Measurements from ENCODE around the gene LRRC52. TPM values are rescaled to one million over a fixed set of nuclear protein-coding genes. Genes with fewer than 3 reads are reported as not detected.

LRRC52 gene
- total and polyA plus RNA-seq, 9 of the 15 experiments (the other 6 are each of a cell fraction or from before 2014, with no cell fraction given) = not detected

- peaks cover 5 to 6% of the 10 kb centered on the region in 2 experiments; a peak in 4 of 5 replicates for H3K27me3 ChIP-seq (ENCODE audit: control insufficient read depth in 2 of 2, insufficient read depth in 2 of 2, low read length in 2 of 2)
- ATAC-seq (no peak), DNase-seq (ENCODE audit: extremely low read depth in 1 of 4, low spot score in 3 of 4) (no peak), FAIRE-seq (no peak)
- in situ Hi-C loops (cut with MboI) (no loop called here), intact Hi-C loops (cut with micrococcal nuclease) (no loop called here)
- H3K9ac ChIP-seq (ENCODE audit: insufficient read depth in 1 of 2, low read depth in 2 of 2, low read length in 2 of 2) = no peak overlapping the region
- H3K9me1 ChIP-seq (ENCODE audit: control insufficient read depth, insufficient read depth, low read length) = no peaks in the 10 kb centered on the region
- no peak overlapping the region for H3K27ac ChIP-seq (ENCODE audit: extremely low read depth, low read depth, low read length)
- H3K4me2 ChIP-seq (ENCODE audit: insufficient read depth, low read length) = no peak overlapping the region; the same call in 1 of the 2 replicates
- no peak for TF ChIP-seq HDAC3 (IDR thresholded peaks at IDR 0.05; ENCODE audit: borderline replicate concordance, partially characterized antibody)
- TF ChIP-seq NFYB (IDR thresholded peaks at IDR 0.05; ENCODE audit: extremely low read depth, insufficient read length) = no peak
- TF ChIP-seq ZNF584 (CRISPR knock-in tag; IDR thresholded peaks at IDR 0.05; ENCODE audit: low read depth) = no peak
- no peak for TF ChIP-seq BCLAF1 (IDR thresholded peaks at IDR 0.05; ENCODE audit: borderline replicate concordance in 1 of 2, control insufficient read depth in 1 of 2, low read depth in 2 of 2, low read length in 1 of 2)
- TF ChIP-seq STAT5B (CRISPR knock-in tag; IDR thresholded peaks at IDR 0.05) = no peak
- H3K4me1 ChIP-seq (replicated peaks in 1 of 2; ENCODE audit: control insufficient read depth in 2 of 2, insufficient read depth in 2 of 2, low read length in 2 of 2) = no peaks in the 10 kb centered on the region
- no peak overlapping the region for H3K4me3 ChIP-seq
- no TSS peak for BruUV-seq (replicated peaks)
- ChIA-PET CTCF (ENCODE audit: low intra/inter-chr PET ratio) (no interaction called here), POLR2A (no interaction called here)
- WGBS (ENCODE audit: insufficient coverage, low coverage, missing lambda C conversion rate) = under 1% methylated on average over 7 of the region's 7 CpGs
- no peaks in the 10 kb centered on the region for H3K9me3 ChIP-seq (replicated peaks; ENCODE audit: control insufficient read depth, insufficient read depth, low read depth, low read length)
- no peaks in the 10 kb centered on the region for H3K36me3 ChIP-seq (ENCODE audit: control insufficient read depth, insufficient read depth, low read length)
- no peak overlapping the region for H2AFZ ChIP-seq (ENCODE audit: low read depth, low read length)
- H4K20me1 ChIP-seq (replicated peaks; ENCODE audit: control insufficient read depth, insufficient read depth, low read length) = no peaks in the 10 kb centered on the region
- no peaks in the 10 kb centered on the region for H3K79me2 ChIP-seq (ENCODE audit: control insufficient read depth, insufficient read depth, low read length)
Observed at GRCh38 chr1:165532053-165532452, 11.7 kb upstream of the LRRC52 start.
